WTC11 (cell line): Measurements from ENCODE around the gene ARID4B. TPM values are rescaled to one million over a fixed set of nuclear protein-coding genes. Genes with fewer than 3 reads are reported as not detected.

ENCODE experiments used
- ATAC-seq: fragments of 200-7000 bp; cut with Tn5 transposase; 2 replicates; pipeline ENCODE4 v1.10.0; 2021; ENCODE audit warnings: mild to moderate bottlenecking, moderate library complexity
- CTCF ChIA-PET: fragments of 300-600 bp; sonication (Branson Sonifier 250); formaldehyde crosslinking; loops from one replicate; lab custom pipeline; 2021; ENCODE audit warnings: antibody characterized with exemption; lab: Charles Lee
- POLR2A ChIA-PET: fragments of 350-600 bp; sonication (Branson Sonifier 250); formaldehyde crosslinking; loops from one replicate; lab custom pipeline; 2021; ENCODE audit warnings: antibody characterized with exemption; lab: Charles Lee
- DNase-seq: peaks from one replicate; pipeline ENCODE4 v3.0.0; 2021; ENCODE audit warnings: low spot score
- H3K27ac Mint-ChIP-seq: 2 replicates; pipeline ENCODE4 v1.8.0; 2021; ENCODE audit warnings: mixed read lengths
- H3K27me3 Mint-ChIP-seq: 2 replicates; pipeline ENCODE4 v1.8.0; 2021; ENCODE audit warnings: low read depth, mild to moderate bottlenecking, moderate library complexity, mixed read lengths
- H3K36me3 Mint-ChIP-seq: 2 replicates; pipeline ENCODE4 v1.8.0; 2021; ENCODE audit warnings: mixed read lengths
- H3K4me1 Mint-ChIP-seq: 2 replicates; pipeline ENCODE4 v1.8.0; 2022; ENCODE audit warnings: mixed read lengths
- H3K4me3 Mint-ChIP-seq: 2 replicates; pipeline ENCODE4 v1.8.0; 2021; ENCODE audit warnings: mild to moderate bottlenecking, moderate library complexity, mixed read lengths
- H3K9me3 Mint-ChIP-seq: 2 replicates; pipeline ENCODE4 v1.8.0; 2021; ENCODE audit warnings: mixed read lengths
- CTCF ChIP-seq: fragments of 200-600 bp; IDR thresholded peaks from 2 replicates; pipeline ENCODE4 v1.8.0; 2022; ENCODE audit warnings: antibody characterized with exemption
- GTF2I ChIP-seq: fragments of 250-450 bp; sonication (Bioruptor Pico); conservative IDR thresholded peaks from 2 replicates; pipeline ENCODE4 v1.4.0; 2021; ENCODE audit warnings: mild to moderate bottlenecking
- HMGA2 ChIP-seq: fragments of 250-450 bp; sonication (Bioruptor Pico); IDR thresholded peaks from 2 replicates; pipeline ENCODE4 v1.4.0; 2021; ENCODE audit warnings: mild to moderate bottlenecking, moderate library complexity
- JAZF1 ChIP-seq: fragments of 250-450 bp; sonication (Bioruptor Pico); IDR thresholded peaks from 2 replicates; pipeline ENCODE4 v1.9.0; 2021; ENCODE audit warnings: moderate library complexity, mild to moderate bottlenecking, inconsistent platforms
- MAX ChIP-seq: sonication (generic); formaldehyde crosslinking; IDR thresholded peaks from 2 replicates; pipeline ENCODE4 v1.8.0; 2022; ENCODE audit warnings: mild to moderate bottlenecking, missing genetic modification reagents
- NFATC4 ChIP-seq: fragments of 250-450 bp; sonication (Bioruptor Pico); IDR thresholded peaks from 2 replicates; pipeline ENCODE4 v1.9.0; 2021; ENCODE audit warnings: mild to moderate bottlenecking
- NR2C2 ChIP-seq: sonication (generic); formaldehyde crosslinking; IDR thresholded peaks from 2 replicates; pipeline ENCODE4 v1.8.0; 2022; ENCODE audit warnings: mild to moderate bottlenecking, missing genetic modification reagents
- SMAD4 ChIP-seq: sonication (generic); formaldehyde crosslinking; IDR thresholded peaks from 2 replicates; pipeline ENCODE4 v1.8.0; 2022; ENCODE audit warnings: mild to moderate bottlenecking, missing genetic modification reagents
- SP1 ChIP-seq: sonication (generic); formaldehyde crosslinking; conservative IDR thresholded peaks from 2 replicates; pipeline ENCODE4 v1.8.1; 2022; ENCODE audit warnings: missing genetic modification reagents
- TCF7 ChIP-seq: sonication (generic); formaldehyde crosslinking; IDR thresholded peaks from 2 replicates; pipeline ENCODE4 v1.8.0; 2022; ENCODE audit warnings: mild to moderate bottlenecking, low read depth, missing genetic modification reagents, moderate library complexity
- TP53 ChIP-seq: sonication (generic); formaldehyde crosslinking; IDR thresholded peaks from 2 replicates; pipeline ENCODE4 v1.8.1; 2023; ENCODE audit warnings: mild to moderate bottlenecking, missing genetic modification reagents
- ZNF425 ChIP-seq: fragments of 250-450 bp; sonication (Bioruptor Pico); conservative IDR thresholded peaks from 2 replicates; pipeline ENCODE4 v1.9.0; 2021; ENCODE audit warnings: mild to moderate bottlenecking
- ZSCAN18 ChIP-seq: fragments of 250-450 bp; sonication (Bioruptor Pico); IDR thresholded peaks from 2 replicates; pipeline ENCODE4 v2.1.2; 2022; ENCODE audit warnings: mild to moderate bottlenecking, moderate library complexity
- total RNA-seq: library from RNA; stranded (reverse); gene quantifications from 3 replicates; pipeline ENCODE4 v1.2.3, GENCODE V29; 2021
- TF ChIP-seq, protein P1 (sequence below): sonication (generic); formaldehyde crosslinking; IDR thresholded peaks from 2 replicates; pipeline ENCODE4 v1.8.1; 2023; ENCODE audit warnings: mild to moderate bottlenecking, missing genetic modification reagents, borderline replicate concordance
- TF ChIP-seq, protein P2 (sequence below): sonication (generic); formaldehyde crosslinking; IDR thresholded peaks from 2 replicates; pipeline ENCODE4 v1.8.0; 2022; ENCODE audit warnings: missing genetic modification reagents
- TF ChIP-seq, protein P3 (sequence below): sonication (generic); formaldehyde crosslinking; IDR thresholded peaks from 2 replicates; pipeline ENCODE4 v1.8.1; 2023; ENCODE audit warnings: mild to moderate bottlenecking, moderate library complexity, missing genetic modification reagents
- TF ChIP-seq, protein P4 (sequence below): sonication (generic); formaldehyde crosslinking; IDR thresholded peaks from 2 replicates; pipeline ENCODE4 v1.8.0; 2022; ENCODE audit warnings: mild to moderate bottlenecking, missing genetic modification reagents

The ARID4B gene
- total RNA-seq, 1 experiment from 2014 or later, result 35.7 TPM

DNA sequence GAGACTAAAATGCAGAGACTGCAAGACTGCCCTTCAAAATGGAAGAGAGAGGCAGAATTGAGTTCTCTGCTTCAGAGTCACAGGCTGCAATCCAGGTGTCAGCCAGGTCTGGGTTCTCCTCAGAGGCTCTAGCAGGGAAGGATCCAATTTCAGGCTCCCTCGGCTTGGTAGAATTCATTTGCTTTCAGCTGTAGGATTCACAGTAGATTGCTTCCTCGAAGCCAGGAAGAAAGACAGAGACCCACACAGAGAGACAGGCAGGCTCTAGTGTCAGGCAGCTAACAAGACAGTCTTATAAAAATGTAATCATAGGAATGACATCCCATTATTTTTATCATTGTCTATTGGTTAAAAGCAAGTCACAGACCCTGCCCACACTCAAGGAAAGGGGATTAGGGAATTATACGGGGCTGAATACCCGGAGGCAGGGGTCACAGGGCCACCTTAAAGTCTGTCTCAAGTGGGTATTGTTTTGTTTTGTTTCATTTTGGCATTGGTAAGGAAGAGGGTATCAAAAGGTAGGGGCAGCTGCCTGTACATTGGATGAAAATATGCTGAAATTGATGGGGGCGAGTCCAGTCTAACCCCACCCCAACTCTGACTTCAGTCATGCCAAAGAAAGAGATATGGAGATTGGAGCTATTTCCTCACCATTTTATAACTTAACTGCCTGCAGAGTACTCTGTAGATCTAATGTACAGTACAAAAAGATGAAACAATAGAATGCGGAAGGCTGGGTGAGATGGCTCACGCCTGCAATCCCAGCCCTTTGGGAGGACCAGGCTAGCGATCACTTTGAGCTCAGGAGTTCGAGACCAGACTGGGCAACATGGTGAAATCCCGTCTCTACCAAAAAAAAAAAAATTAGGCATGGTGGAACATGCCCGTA is 29.8 kb upstream of the ARID4B start:
- ATAC-seq, result peak; percentile 94
- Mint-ChIP-seq H3K27me3 (no peaks in the 10 kb centered on the region; the same call in 1 of the 2 replicates), H3K36me3 (no peaks in the 10 kb centered on the region), H3K4me1 (peaks cover 14% of the 10 kb centered on the region), H3K27ac (peak overlapping the region; percentile 89), H3K4me3 (no peak overlapping the region), H3K9me3 (no peaks in the 10 kb centered on the region)
- POLR2A ChIA-PET, result interaction anchor here (0.7 kb wide), 1 partner anchor 28 kb away, joined by 3 read pairs; no protein-coding TSS in a partner anchor
- TF ChIP-seq TCF7 (CRISPR knock-in tag), result no peak
- CTCF ChIA-PET, result interaction anchor here (0.7 to 1.3 kb wide), 3 partner anchors 58 to 1099 kb away, joined by 3 to 5 read pairs (median 3); no protein-coding TSS in a partner anchor
- peak; percentile 38 for DNase-seq

DNA sequence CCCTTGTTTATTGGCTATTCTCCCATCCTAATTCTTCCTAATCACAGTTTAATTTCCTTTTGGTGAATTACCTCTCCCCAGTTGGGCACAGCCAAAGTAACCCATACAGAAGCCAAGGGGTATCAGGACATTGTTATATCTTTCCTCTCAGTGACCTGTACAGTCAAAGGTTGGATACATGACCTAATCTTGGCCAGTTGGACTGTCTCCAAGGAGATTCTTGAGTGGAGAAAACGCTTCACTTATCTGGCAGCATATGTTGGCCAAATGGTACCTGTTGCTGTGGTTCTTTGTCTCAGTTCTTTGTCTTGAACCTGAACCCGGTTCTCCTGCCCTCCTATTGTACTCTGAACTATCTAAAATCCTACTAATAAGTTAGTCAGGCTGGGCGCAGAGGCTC is 23.9 kb upstream of the ARID4B start:
- no peak for DNase-seq
- POLR2A ChIA-PET, result no interaction called here
- Mint-ChIP-seq H3K9me3 (no peaks in the 10 kb centered on the region), H3K27ac (no peak overlapping the region), H3K4me1 (peaks cover 1% of the 10 kb centered on the region; the same call in 1 of the 2 replicates), H3K4me3 (no peak overlapping the region), H3K27me3 (no peaks in the 10 kb centered on the region), H3K36me3 (no peaks in the 10 kb centered on the region)
- ATAC-seq, result no peak
- CTCF ChIA-PET, result interaction anchor here (0.6 to 1.8 kb wide), 2 partner anchors 63 to 64 kb away, joined by 3 to 6 read pairs; no protein-coding TSS in a partner anchor
- TF ChIP-seq SMAD4 (CRISPR knock-in tag) (no peak), NFATC4 (CRISPR knock-in tag) (no peak), NR2C2 (CRISPR knock-in tag) (no peak), HMGA2 (CRISPR knock-in tag) (no peak), CTCF (no peak), MAX (no peak), TP53 (CRISPR knock-in tag) (no peak), JAZF1 (CRISPR knock-in tag) (no peak), ZSCAN18 (no peak), GTF2I (no peak), ZNF425 (CRISPR knock-in tag) (no peak), SP1 (CRISPR knock-in tag) (no peak)
- TF ChIP-seq, protein P1, sequence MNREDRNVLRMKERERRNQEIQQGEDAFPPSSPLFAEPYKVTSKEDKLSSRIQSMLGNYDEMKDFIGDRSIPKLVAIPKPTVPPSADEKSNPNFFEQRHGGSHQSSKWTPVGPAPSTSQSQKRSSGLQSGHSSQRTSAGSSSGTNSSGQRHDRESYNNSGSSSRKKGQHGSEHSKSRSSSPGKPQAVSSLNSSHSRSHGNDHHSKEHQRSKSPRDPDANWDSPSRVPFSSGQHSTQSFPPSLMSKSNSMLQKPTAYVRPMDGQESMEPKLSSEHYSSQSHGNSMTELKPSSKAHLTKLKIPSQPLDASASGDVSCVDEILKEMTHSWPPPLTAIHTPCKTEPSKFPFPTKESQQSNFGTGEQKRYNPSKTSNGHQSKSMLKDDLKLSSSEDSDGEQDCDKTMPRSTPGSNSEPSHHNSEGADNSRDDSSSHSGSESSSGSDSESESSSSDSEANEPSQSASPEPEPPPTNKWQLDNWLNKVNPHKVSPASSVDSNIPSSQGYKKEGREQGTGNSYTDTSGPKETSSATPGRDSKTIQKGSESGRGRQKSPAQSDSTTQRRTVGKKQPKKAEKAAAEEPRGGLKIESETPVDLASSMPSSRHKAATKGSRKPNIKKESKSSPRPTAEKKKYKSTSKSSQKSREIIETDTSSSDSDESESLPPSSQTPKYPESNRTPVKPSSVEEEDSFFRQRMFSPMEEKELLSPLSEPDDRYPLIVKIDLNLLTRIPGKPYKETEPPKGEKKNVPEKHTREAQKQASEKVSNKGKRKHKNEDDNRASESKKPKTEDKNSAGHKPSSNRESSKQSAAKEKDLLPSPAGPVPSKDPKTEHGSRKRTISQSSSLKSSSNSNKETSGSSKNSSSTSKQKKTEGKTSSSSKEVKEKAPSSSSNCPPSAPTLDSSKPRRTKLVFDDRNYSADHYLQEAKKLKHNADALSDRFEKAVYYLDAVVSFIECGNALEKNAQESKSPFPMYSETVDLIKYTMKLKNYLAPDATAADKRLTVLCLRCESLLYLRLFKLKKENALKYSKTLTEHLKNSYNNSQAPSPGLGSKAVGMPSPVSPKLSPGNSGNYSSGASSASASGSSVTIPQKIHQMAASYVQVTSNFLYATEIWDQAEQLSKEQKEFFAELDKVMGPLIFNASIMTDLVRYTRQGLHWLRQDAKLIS, result no peak
- TF ChIP-seq, protein P2, sequence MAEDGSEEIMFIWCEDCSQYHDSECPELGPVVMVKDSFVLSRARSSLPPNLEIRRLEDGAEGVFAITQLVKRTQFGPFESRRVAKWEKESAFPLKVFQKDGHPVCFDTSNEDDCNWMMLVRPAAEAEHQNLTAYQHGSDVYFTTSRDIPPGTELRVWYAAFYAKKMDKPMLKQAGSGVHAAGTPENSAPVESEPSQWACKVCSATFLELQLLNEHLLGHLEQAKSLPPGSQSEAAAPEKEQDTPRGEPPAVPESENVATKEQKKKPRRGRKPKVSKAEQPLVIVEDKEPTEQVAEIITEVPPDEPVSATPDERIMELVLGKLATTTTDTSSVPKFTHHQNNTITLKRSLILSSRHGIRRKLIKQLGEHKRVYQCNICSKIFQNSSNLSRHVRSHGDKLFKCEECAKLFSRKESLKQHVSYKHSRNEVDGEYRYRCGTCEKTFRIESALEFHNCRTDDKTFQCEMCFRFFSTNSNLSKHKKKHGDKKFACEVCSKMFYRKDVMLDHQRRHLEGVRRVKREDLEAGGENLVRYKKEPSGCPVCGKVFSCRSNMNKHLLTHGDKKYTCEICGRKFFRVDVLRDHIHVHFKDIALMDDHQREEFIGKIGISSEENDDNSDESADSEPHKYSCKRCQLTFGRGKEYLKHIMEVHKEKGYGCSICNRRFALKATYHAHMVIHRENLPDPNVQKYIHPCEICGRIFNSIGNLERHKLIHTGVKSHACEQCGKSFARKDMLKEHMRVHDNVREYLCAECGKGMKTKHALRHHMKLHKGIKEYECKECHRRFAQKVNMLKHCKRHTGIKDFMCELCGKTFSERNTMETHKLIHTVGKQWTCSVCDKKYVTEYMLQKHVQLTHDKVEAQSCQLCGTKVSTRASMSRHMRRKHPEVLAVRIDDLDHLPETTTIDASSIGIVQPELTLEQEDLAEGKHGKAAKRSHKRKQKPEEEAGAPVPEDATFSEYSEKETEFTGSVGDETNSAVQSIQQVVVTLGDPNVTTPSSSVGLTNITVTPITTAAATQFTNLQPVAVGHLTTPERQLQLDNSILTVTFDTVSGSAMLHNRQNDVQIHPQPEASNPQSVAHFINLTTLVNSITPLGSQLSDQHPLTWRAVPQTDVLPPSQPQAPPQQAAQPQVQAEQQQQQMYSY (CRISPR knock-in tag), result no peak
- TF ChIP-seq, protein P3, sequence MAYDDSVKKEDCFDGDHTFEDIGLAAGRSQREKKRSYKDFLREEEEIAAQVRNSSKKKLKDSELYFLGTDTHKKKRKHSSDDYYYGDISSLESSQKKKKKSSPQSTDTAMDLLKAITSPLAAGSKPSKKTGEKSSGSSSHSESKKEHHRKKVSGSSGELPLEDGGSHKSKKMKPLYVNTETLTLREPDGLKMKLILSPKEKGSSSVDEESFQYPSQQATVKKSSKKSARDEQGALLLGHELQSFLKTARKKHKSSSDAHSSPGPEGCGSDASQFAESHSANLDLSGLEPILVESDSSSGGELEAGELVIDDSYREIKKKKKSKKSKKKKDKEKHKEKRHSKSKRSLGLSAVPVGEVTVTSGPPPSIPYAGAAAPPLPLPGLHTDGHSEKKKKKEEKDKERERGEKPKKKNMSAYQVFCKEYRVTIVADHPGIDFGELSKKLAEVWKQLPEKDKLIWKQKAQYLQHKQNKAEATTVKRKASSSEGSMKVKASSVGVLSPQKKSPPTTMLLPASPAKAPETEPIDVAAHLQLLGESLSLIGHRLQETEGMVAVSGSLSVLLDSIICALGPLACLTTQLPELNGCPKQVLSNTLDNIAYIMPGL (CRISPR knock-in tag), result no peak
- TF ChIP-seq, protein P4, sequence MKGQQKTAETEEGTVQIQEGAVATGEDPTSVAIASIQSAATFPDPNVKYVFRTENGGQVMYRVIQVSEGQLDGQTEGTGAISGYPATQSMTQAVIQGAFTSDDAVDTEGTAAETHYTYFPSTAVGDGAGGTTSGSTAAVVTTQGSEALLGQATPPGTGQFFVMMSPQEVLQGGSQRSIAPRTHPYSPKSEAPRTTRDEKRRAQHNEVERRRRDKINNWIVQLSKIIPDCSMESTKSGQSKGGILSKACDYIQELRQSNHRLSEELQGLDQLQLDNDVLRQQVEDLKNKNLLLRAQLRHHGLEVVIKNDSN (CRISPR knock-in tag), result no peak
